ENCODE measurements around the gene FBXL15. TPM values are rescaled to one million over a fixed set of nuclear protein-coding genes. Genes with fewer than 3 reads are reported as not detected.

Gene FBXL15
- polyA plus RNA-seq, 1 donor (not counting 4 experiments of a cell fraction or from before 2014, with no cell fraction given), result 3.1 TPM

DNA sequence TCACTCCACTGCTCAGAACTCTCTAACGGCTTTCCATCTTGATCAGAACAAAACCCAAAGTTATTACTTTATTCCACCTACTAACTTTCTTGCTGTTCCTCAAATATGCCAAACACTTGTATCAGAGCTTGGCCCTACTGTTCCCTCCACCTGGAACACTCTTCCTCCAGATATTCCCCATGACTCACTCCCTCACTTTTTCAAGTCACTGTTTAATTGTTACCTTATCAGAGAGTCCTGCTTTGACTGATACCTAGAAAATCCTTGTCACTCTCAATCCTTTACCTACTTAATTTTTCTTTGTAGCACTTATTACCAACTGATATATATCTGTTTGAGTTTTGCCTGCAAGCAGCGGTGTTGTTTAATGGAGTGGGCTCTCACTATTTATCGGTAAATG lies 30.7 kb upstream of the FBXL15 start:
- FAIRE-seq, result no peak
- no peak overlapping the region for H2AFZ ChIP-seq (ENCODE audit: control insufficient read depth, low read length)
- H3K4me3 ChIP-seq (ENCODE audit: control insufficient read depth in 2 of 3, extremely low read depth in 1 of 3, insufficient read depth in 2 of 3, low read depth in 1 of 3, low read length in 3 of 3), result no peak overlapping the region
- H4K20me1 ChIP-seq (ENCODE audit: control insufficient read depth, extremely low read depth, insufficient read depth, low read length), result no peaks in the 10 kb centered on the region
- H3K9ac ChIP-seq (ENCODE audit: control insufficient read depth, extremely low read depth, insufficient read depth, low read length), result no peak overlapping the region
- TF ChIP-seq, protein P1, sequence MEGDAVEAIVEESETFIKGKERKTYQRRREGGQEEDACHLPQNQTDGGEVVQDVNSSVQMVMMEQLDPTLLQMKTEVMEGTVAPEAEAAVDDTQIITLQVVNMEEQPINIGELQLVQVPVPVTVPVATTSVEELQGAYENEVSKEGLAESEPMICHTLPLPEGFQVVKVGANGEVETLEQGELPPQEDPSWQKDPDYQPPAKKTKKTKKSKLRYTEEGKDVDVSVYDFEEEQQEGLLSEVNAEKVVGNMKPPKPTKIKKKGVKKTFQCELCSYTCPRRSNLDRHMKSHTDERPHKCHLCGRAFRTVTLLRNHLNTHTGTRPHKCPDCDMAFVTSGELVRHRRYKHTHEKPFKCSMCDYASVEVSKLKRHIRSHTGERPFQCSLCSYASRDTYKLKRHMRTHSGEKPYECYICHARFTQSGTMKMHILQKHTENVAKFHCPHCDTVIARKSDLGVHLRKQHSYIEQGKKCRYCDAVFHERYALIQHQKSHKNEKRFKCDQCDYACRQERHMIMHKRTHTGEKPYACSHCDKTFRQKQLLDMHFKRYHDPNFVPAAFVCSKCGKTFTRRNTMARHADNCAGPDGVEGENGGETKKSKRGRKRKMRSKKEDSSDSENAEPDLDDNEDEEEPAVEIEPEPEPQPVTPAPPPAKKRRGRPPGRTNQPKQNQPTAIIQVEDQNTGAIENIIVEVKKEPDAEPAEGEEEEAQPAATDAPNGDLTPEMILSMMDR (optimal IDR thresholded peaks at IDR 0.05 in 1 of 3, IDR thresholded peaks at IDR 0.05 in 1 of 3, conservative IDR thresholded peaks at IDR 0.05 in 1 of 3; ENCODE audit: extremely low read depth in 1 of 3, insufficient read depth in 2 of 3, low read length in 3 of 3), result no peak
- TF ChIP-seq EZH2 (IDR thresholded peaks at IDR 0.05; ENCODE audit: low read length), result no peak
- H3K27me3 ChIP-seq (ENCODE audit: control insufficient read depth, extremely low read depth, insufficient read depth, low read length), result no peaks in the 10 kb centered on the region
- no peak overlapping the region for H3K27ac ChIP-seq (ENCODE audit: control insufficient read depth, insufficient read depth, low read length)
- no peaks in the 10 kb centered on the region for H3K36me3 ChIP-seq (ENCODE audit: control insufficient read depth in 2 of 2, extremely low read depth in 1 of 2, insufficient read depth in 2 of 2, low read length in 2 of 2)
- H3K4me2 ChIP-seq (ENCODE audit: control insufficient read depth, extremely low read depth, insufficient read depth, low read depth, low read length), result no peak overlapping the region
- H3K79me2 ChIP-seq (ENCODE audit: control insufficient read depth, insufficient read depth, low read length), result no peaks in the 10 kb centered on the region
- H3K9me3 ChIP-seq (ENCODE audit: control insufficient read depth, low read depth, low read length), result no peaks in the 10 kb centered on the region
- no peak for DNase-seq (ENCODE audit: low read depth, low spot score)
- H3K4me1 ChIP-seq (ENCODE audit: control insufficient read depth, extremely low read depth, insufficient read depth, low read length), result peaks cover 6% of the 10 kb centered on the region
- dilution Hi-C loops (cut with MboI; ENCODE audit: extremely low pct_ligation_motif_present, low sequenced_read_pairs), result no loop called here
- H3K9me1 ChIP-seq (ENCODE audit: control insufficient read depth, extremely low read depth, insufficient read depth, low read length), result no peaks in the 10 kb centered on the region

DNA sequence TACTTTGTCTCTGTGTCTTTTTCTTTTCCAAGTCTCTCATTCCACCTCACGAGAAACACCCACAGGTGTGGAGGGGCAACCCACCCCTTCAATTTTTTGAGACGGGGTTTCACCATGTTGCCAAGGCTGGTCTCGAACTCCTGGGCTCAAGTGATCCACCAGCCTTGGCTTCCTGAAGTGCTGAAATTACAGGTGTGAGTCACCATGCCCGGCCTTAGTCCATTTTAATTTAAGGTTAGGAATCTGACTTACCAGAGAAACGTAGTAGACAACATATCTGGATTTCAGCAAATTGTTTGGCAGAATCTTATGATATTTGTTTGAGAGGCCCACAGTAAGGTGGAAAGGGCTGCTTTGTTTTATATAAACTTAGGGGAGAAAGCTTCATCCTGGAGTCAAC lies 28.3 kb upstream of the FBXL15 start:
- Histone ChIP-seq H3K9me3 (ENCODE audit: control insufficient read depth, low read depth, low read length) (no peaks in the 10 kb centered on the region), H3K9me1 (ENCODE audit: control insufficient read depth, extremely low read depth, insufficient read depth, low read length) (no peaks in the 10 kb centered on the region), H3K4me2 (ENCODE audit: control insufficient read depth, extremely low read depth, insufficient read depth, low read depth, low read length) (no peak overlapping the region), H3K36me3 (ENCODE audit: control insufficient read depth in 2 of 2, extremely low read depth in 1 of 2, insufficient read depth in 2 of 2, low read length in 2 of 2) (peaks cover under 1 to 3% of the 10 kb centered on the region in 2 experiments), H3K79me2 (ENCODE audit: control insufficient read depth, insufficient read depth, low read length) (peaks cover 11% of the 10 kb centered on the region), H3K9ac (ENCODE audit: control insufficient read depth, extremely low read depth, insufficient read depth, low read length) (no peak overlapping the region), H3K27ac (ENCODE audit: control insufficient read depth, insufficient read depth, low read length) (no peak overlapping the region), H3K27me3 (ENCODE audit: control insufficient read depth, extremely low read depth, insufficient read depth, low read length) (no peaks in the 10 kb centered on the region), H4K20me1 (ENCODE audit: control insufficient read depth, extremely low read depth, insufficient read depth, low read length) (no peaks in the 10 kb centered on the region), H3K4me3 (ENCODE audit: control insufficient read depth in 2 of 3, extremely low read depth in 1 of 3, insufficient read depth in 2 of 3, low read depth in 1 of 3, low read length in 3 of 3) (no peak overlapping the region), H2AFZ (ENCODE audit: control insufficient read depth, low read length) (no peak overlapping the region), H3K4me1 (ENCODE audit: control insufficient read depth, extremely low read depth, insufficient read depth, low read length) (peaks cover 16% of the 10 kb centered on the region)
- no peak for DNase-seq (ENCODE audit: low read depth, low spot score)
- TF ChIP-seq EZH2 (IDR thresholded peaks at IDR 0.05; ENCODE audit: low read length), result no peak
- TF ChIP-seq, protein P1 (optimal IDR thresholded peaks at IDR 0.05 in 1 of 3, IDR thresholded peaks at IDR 0.05 in 1 of 3, conservative IDR thresholded peaks at IDR 0.05 in 1 of 3; ENCODE audit: extremely low read depth in 1 of 3, insufficient read depth in 2 of 3, low read length in 3 of 3), result no peak
- dilution Hi-C loops (cut with MboI; ENCODE audit: extremely low pct_ligation_motif_present, low sequenced_read_pairs), result no loop called here
- no peak for FAIRE-seq

Data from keratinocyte (primary cell).